SJSA1 (cell line): ENCODE measurements around the gene TAF10. TPM values are rescaled to one million over a fixed set of nuclear protein-coding genes. Genes with fewer than 3 reads are reported as not detected.

Experiments used
- DNase-seq, 2 experiments: peaks; one replicate each; pipeline ENCODE4 v3.0.0-alpha.2; 2015 to 2020; ENCODE audit warnings: low spot score in 2 of 2, low read depth in 1 of 2
- H3K27ac ChIP-seq: fragments of 250-450 bp; sonication (Bioruptor Pico); 2 replicates; pipeline ENCODE4 v1.5.1; 2020; ENCODE audit warnings: mild to moderate bottlenecking, moderate library complexity
- H3K27me3 ChIP-seq: fragments of 250-450 bp; sonication (Bioruptor Pico); replicated peaks from 2 replicates; pipeline ENCODE4 v1.5.1; 2020; ENCODE audit warnings: mild to moderate bottlenecking, moderate library complexity
- H3K36me3 ChIP-seq: fragments of 250-450 bp; sonication (Bioruptor Pico); 2 replicates; pipeline ENCODE4 v1.5.1; 2020; ENCODE audit warnings: mild to moderate bottlenecking
- H3K4me1 ChIP-seq: fragments of 250-450 bp; sonication (Bioruptor Pico); replicated peaks from 2 replicates; pipeline ENCODE4 v1.6.1; 2021; ENCODE audit warnings: mild to moderate bottlenecking
- H3K4me3 ChIP-seq: fragments of 250-450 bp; sonication (Bioruptor Pico); 2 replicates; pipeline ENCODE4 v1.5.1; 2020; ENCODE audit warnings: mild to moderate bottlenecking
- H3K9me3 ChIP-seq: fragments of 250-450 bp; sonication (Bioruptor Pico); replicated peaks from 2 replicates; pipeline ENCODE4 v1.5.1; 2020; ENCODE audit warnings: mild to moderate bottlenecking
- total RNA-seq: library from RNA; depleted of rRNA; stranded (reverse); fragments of >200 nt; shearing (Covaris generic); gene quantifications from 2 replicates; pipeline ENCODE4 v1.2.3, GENCODE V29; 2014

Gene TAF10
- total RNA-seq, 1 experiment from 2014 or later, result 25.2 TPM

DNA sequence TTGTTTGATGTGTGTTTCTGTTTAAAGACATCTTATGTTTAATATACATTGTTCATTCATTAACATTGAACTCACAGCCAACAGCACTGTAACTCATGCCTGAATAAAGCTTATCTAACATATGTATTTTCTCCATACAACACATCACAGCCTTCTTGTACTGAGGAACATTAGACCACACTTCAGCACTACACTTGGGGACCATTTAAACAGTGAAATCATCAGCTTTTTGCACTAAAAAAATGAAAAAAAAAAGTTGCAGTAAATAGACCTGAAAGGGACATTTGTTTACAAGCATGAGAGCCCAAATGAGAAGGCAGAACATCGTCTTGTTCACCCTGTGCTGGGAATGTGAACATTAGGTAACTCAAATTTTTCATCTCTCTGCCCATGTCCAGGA is 22.5 kb upstream of the TAF10 start:
- H3K27me3 ChIP-seq, result no peaks in the 10 kb centered on the region
- H3K27ac ChIP-seq, result no peak overlapping the region
- no peaks in the 10 kb centered on the region for H3K9me3 ChIP-seq
- DNase-seq, result no peak
- no peaks in the 10 kb centered on the region for H3K36me3 ChIP-seq
- no peaks in the 10 kb centered on the region for H3K4me1 ChIP-seq
- no peak overlapping the region for H3K4me3 ChIP-seq

GRCh38 chr11:6633422-6634408 is 21.7 kb upstream of the TAF10 start:
- H3K36me3 ChIP-seq, result no peaks in the 10 kb centered on the region
- no peak overlapping the region for H3K4me3 ChIP-seq
- H3K4me1 ChIP-seq, result no peaks in the 10 kb centered on the region
- no peaks in the 10 kb centered on the region for H3K27me3 ChIP-seq
- H3K27ac ChIP-seq, result no peak overlapping the region
- DNase-seq, result no peak
- H3K9me3 ChIP-seq, result no peaks in the 10 kb centered on the region

DNA sequence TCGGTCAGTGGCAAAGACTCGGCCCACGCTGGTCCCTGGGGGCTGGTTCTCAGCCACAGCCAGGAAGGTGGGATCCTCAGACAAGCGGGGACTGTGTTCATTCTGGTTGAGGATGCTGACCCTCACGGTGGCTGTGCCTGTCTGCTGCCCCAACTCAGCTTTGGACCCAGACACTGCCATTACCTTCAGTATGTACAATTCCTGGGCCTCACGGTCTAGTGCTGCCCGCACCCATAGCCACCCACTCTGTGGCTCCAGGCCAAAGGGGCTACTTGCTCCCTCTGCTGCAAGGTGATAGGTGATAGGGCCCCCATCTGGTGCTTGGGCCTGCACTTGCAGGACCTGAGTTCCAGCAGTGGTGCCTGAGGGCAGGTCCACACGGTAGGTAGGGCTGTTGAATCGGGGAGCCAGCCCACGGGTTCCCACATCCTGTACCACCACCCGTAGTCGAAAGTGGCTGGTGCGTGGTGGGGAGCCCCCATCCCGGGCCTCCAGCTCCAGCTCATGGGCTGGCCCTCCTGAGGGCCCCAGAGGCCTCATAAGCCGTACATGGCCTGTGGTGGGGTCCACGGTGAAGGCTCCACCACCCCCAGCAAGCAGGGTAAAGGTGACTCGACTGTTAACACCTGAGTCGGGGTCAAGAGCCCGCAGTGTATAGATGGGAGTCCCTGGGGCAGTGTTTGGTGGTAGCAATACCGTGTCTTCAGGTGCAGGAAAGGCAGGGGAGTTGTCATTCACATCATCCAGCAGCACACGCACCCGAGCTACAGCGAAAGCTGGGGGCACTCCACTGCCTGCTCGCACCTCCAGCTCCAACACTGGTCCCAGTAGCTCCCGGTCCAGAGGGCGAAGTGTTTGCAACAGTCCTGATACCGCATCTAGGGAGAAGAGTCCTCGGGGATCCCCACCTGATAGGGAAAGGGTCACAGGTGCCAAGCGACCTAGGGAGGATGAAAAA is 20.4 kb upstream of the TAF10 start:
- Histone ChIP-seq H3K4me3 (no peak overlapping the region), H3K9me3 (no peaks in the 10 kb centered on the region), H3K27ac (no peak overlapping the region), H3K36me3 (no peaks in the 10 kb centered on the region), H3K4me1 (no peaks in the 10 kb centered on the region), H3K27me3 (no peaks in the 10 kb centered on the region)
- no peak for DNase-seq

DNA sequence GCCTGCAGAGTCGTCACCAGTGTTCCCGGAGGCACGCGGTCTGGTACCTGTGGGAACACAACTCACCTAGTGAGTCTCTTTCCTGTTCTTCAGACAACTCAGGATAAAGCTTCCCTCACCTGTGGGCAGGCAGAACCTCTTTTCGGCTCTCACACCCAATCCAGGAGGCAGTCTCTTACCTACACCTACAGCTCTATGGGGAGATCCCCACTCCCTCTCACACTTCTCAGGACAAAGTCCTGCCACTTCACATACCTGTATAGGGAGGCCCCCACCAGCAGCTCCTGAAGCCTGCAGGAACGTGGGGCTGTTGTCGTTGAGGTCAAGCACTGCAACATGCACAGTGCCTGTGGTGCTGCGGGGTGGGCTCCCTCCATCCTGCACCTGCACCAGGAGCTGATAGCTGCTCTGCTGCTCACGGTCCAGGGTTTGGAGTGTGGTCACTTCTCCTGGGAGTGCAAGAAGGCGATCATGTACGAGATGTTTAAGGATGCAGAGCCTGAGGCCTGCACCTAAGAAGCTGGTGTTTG is 19.4 kb upstream of the TAF10 start:
- no peaks in the 10 kb centered on the region for H3K27me3 ChIP-seq
- no peaks in the 10 kb centered on the region for H3K36me3 ChIP-seq
- H3K4me1 ChIP-seq, result no peaks in the 10 kb centered on the region
- no peak overlapping the region for H3K27ac ChIP-seq
- H3K4me3 ChIP-seq, result no peak overlapping the region
- H3K9me3 ChIP-seq, result no peaks in the 10 kb centered on the region
- no peak for DNase-seq

DNA sequence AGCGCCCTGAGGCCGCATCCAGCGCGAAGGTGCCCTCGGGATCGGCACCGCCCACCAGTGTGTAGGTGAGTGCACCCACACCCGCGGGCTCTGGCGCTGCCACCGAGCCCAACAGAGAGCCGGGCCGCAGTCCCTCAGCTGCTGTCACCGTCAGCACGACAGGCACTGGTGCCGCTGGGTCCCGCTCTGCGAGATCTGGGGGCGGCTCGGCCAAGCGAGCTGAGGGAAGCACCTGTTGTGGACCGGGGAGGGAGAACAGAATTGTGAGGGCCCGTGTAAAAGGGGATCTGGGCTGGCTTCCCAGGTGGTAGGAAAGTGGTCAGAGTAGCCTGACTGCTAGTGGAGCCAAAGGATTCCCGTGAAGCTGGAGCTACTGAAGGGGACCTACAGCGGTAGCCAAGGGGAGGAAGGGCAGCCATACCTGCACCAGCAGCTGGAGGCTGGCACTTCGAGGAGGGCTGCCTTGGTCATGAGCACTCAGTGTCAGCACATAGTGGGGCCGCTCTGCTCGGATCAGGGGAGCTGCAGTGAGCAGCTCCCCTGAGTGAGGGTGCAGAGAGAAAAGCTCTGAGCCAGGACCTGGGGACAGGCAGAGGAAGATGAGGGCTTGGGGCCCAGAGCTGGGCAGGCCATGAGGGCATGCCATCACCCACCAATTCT is 18.7 kb upstream of the TAF10 start:
- DNase-seq, result no peak
- Histone ChIP-seq H3K36me3 (no peaks in the 10 kb centered on the region), H3K27me3 (no peaks in the 10 kb centered on the region), H3K27ac (no peak overlapping the region), H3K4me1 (no peaks in the 10 kb centered on the region), H3K4me3 (no peak overlapping the region), H3K9me3 (no peaks in the 10 kb centered on the region)

- no peak for DNase-seq
- Histone ChIP-seq H3K27me3 (no peaks in the 10 kb centered on the region), H3K9me3 (no peaks in the 10 kb centered on the region), H3K4me1 (no peaks in the 10 kb centered on the region), H3K36me3 (no peaks in the 10 kb centered on the region), H3K4me3 (no peak overlapping the region), H3K27ac (no peak overlapping the region)
These were observed 18.0 kb upstream of the TAF10 start for GRCh38 chr11:6629892-6630631.

GRCh38 chr11:6629573-6629891 is 17.5 kb upstream of the TAF10 start:
- Histone ChIP-seq H3K27ac (no peak overlapping the region), H3K4me1 (no peaks in the 10 kb centered on the region), H3K27me3 (no peaks in the 10 kb centered on the region), H3K36me3 (no peaks in the 10 kb centered on the region), H3K9me3 (no peaks in the 10 kb centered on the region), H3K4me3 (no peak overlapping the region)
- DNase-seq, result no peak

- Histone ChIP-seq H3K27ac (no peak overlapping the region), H3K4me1 (no peaks in the 10 kb centered on the region), H3K36me3 (no peaks in the 10 kb centered on the region), H3K9me3 (no peaks in the 10 kb centered on the region), H3K4me3 (no peak overlapping the region), H3K27me3 (no peaks in the 10 kb centered on the region)
- DNase-seq, result no peak
These were observed 16.5 kb upstream of the TAF10 start for GRCh38 chr11:6628526-6628925.

- Histone ChIP-seq H3K4me1 (no peaks in the 10 kb centered on the region), H3K4me3 (no peak overlapping the region), H3K27me3 (no peaks in the 10 kb centered on the region), H3K9me3 (no peaks in the 10 kb centered on the region), H3K27ac (no peak overlapping the region), H3K36me3 (no peaks in the 10 kb centered on the region)
- DNase-seq, result no peak
These were observed 15.8 kb upstream of the TAF10 start for GRCh38 chr11:6627762-6628241.

GRCh38 chr11:6626971-6627761 is 15.2 kb upstream of the TAF10 start:
- H3K36me3 ChIP-seq, result no peaks in the 10 kb centered on the region
- H3K4me1 ChIP-seq, result no peaks in the 10 kb centered on the region
- H3K9me3 ChIP-seq, result no peaks in the 10 kb centered on the region
- no peak overlapping the region for H3K27ac ChIP-seq
- no peak for DNase-seq
- no peak overlapping the region for H3K4me3 ChIP-seq
- no peaks in the 10 kb centered on the region for H3K27me3 ChIP-seq

GRCh38 chr11:6625832-6626420 is 13.9 kb upstream of the TAF10 start:
- H3K36me3 ChIP-seq, result no peaks in the 10 kb centered on the region
- no peak overlapping the region for H3K4me3 ChIP-seq
- no peaks in the 10 kb centered on the region for H3K27me3 ChIP-seq
- no peak overlapping the region for H3K27ac ChIP-seq
- H3K9me3 ChIP-seq, result no peaks in the 10 kb centered on the region
- no peaks in the 10 kb centered on the region for H3K4me1 ChIP-seq
- no peak for DNase-seq
